ENCODE results near the gene NOL12.
"Not testable (repeated sequence)": the region's sequence is repeated elsewhere in the genome, so short reads cannot be mapped to it uniquely, and the experiment has no call there.

The NOL12 gene

GRCh38 chr22:37708580-37709444 is 22.7 kb downstream of the NOL12 start:
- H3K36me3 ChIP-seq (ENCODE audit: control insufficient read depth in 1 of 2, insufficient read depth in 2 of 2, low read length in 2 of 2) = no peaks in the 10 kb centered on the region
- H3K27me3 ChIP-seq (ENCODE audit: low read depth, low read length) = no peaks in the 10 kb centered on the region
- H3K9me3 ChIP-seq (ENCODE audit: control insufficient read depth in 1 of 2, low read length in 2 of 2) = no peaks in the 10 kb centered on the region
- H3K4me3 ChIP-seq (ENCODE audit: low read depth in 1 of 2, low read length in 2 of 2) = no peak overlapping the region
- no peak overlapping the region for H3K27ac ChIP-seq (ENCODE audit: low read length)
- no peaks in the 10 kb centered on the region for H3K4me1 ChIP-seq (ENCODE audit: control insufficient read depth in 1 of 2, insufficient read depth in 2 of 2, low read length in 2 of 2)

GRCh38 chr22:37709445-37709765 is 23.3 kb downstream of the NOL12 start:
- Histone ChIP-seq H3K27me3 (ENCODE audit: low read depth, low read length) (no peaks in the 10 kb centered on the region), H3K9me3 (ENCODE audit: control insufficient read depth in 1 of 2, low read length in 2 of 2) (no peaks in the 10 kb centered on the region), H3K36me3 (ENCODE audit: control insufficient read depth in 1 of 2, insufficient read depth in 2 of 2, low read length in 2 of 2) (no peaks in the 10 kb centered on the region), H3K4me1 (ENCODE audit: control insufficient read depth in 1 of 2, insufficient read depth in 2 of 2, low read length in 2 of 2) (no peaks in the 10 kb centered on the region), H3K27ac (ENCODE audit: low read length) (no peak overlapping the region), H3K4me3 (ENCODE audit: low read depth in 1 of 2, low read length in 2 of 2) (no peak overlapping the region)

- no peaks in the 10 kb centered on the region for H3K27me3 ChIP-seq (ENCODE audit: low read depth, low read length)
- H3K4me3 ChIP-seq (ENCODE audit: low read depth in 1 of 2, low read length in 2 of 2) = no peak overlapping the region
- H3K27ac ChIP-seq (ENCODE audit: low read length) = no peak overlapping the region
- H3K9me3 ChIP-seq (ENCODE audit: control insufficient read depth in 1 of 2, low read length in 2 of 2) = no peaks in the 10 kb centered on the region
- H3K4me1 ChIP-seq (ENCODE audit: control insufficient read depth in 1 of 2, insufficient read depth in 2 of 2, low read length in 2 of 2) = no peaks in the 10 kb centered on the region
- H3K36me3 ChIP-seq (ENCODE audit: control insufficient read depth in 1 of 2, insufficient read depth in 2 of 2, low read length in 2 of 2) = no peaks in the 10 kb centered on the region
Observed at GRCh38 chr22:37710675-37711074, 24.5 kb downstream of the NOL12 start.

- Histone ChIP-seq H3K4me1 (ENCODE audit: control insufficient read depth in 1 of 2, insufficient read depth in 2 of 2, low read length in 2 of 2) (no peaks in the 10 kb centered on the region), H3K27me3 (ENCODE audit: low read depth, low read length) (no peaks in the 10 kb centered on the region), H3K36me3 (ENCODE audit: control insufficient read depth in 1 of 2, insufficient read depth in 2 of 2, low read length in 2 of 2) (no peaks in the 10 kb centered on the region), H3K9me3 (ENCODE audit: control insufficient read depth in 1 of 2, low read length in 2 of 2) (no peaks in the 10 kb centered on the region), H3K4me3 (ENCODE audit: low read depth in 1 of 2, low read length in 2 of 2) (no peak overlapping the region), H3K27ac (ENCODE audit: low read length) (no peak overlapping the region)
Observed at GRCh38 chr22:37711490-37711889, 25.3 kb downstream of the NOL12 start.

- Histone ChIP-seq H3K4me3 (ENCODE audit: low read depth in 1 of 2, low read length in 2 of 2) (no peak overlapping the region), H3K4me1 (ENCODE audit: control insufficient read depth in 1 of 2, insufficient read depth in 2 of 2, low read length in 2 of 2) (no peaks in the 10 kb centered on the region), H3K36me3 (ENCODE audit: control insufficient read depth in 1 of 2, insufficient read depth in 2 of 2, low read length in 2 of 2) (no peaks in the 10 kb centered on the region), H3K9me3 (ENCODE audit: control insufficient read depth in 1 of 2, low read length in 2 of 2) (no peaks in the 10 kb centered on the region), H3K27me3 (ENCODE audit: low read depth, low read length) (no peaks in the 10 kb centered on the region), H3K27ac (ENCODE audit: low read length) (no peak overlapping the region)
Observed at GRCh38 chr22:37713761-37714160, 27.6 kb downstream of the NOL12 start.

GRCh38 chr22:37714634-37715033 is 28.5 kb downstream of the NOL12 start:
- no peaks in the 10 kb centered on the region for H3K4me1 ChIP-seq (ENCODE audit: control insufficient read depth in 1 of 2, insufficient read depth in 2 of 2, low read length in 2 of 2)
- no peaks in the 10 kb centered on the region for H3K9me3 ChIP-seq (ENCODE audit: control insufficient read depth in 1 of 2, low read length in 2 of 2)
- no peak overlapping the region for H3K27ac ChIP-seq (ENCODE audit: low read length)
- H3K27me3 ChIP-seq (ENCODE audit: low read depth, low read length) = no peaks in the 10 kb centered on the region
- no peaks in the 10 kb centered on the region for H3K36me3 ChIP-seq (ENCODE audit: control insufficient read depth in 1 of 2, insufficient read depth in 2 of 2, low read length in 2 of 2)
- H3K4me3 ChIP-seq (ENCODE audit: low read depth in 1 of 2, low read length in 2 of 2) = no peak overlapping the region

- Histone ChIP-seq H3K36me3 (ENCODE audit: control insufficient read depth in 1 of 2, insufficient read depth in 2 of 2, low read length in 2 of 2) (no peaks in the 10 kb centered on the region), H3K27me3 (ENCODE audit: low read depth, low read length) (no peaks in the 10 kb centered on the region), H3K9me3 (ENCODE audit: control insufficient read depth in 1 of 2, low read length in 2 of 2) (no peaks in the 10 kb centered on the region), H3K27ac (ENCODE audit: low read length) (no peak overlapping the region), H3K4me3 (ENCODE audit: low read depth in 1 of 2, low read length in 2 of 2) (no peak overlapping the region), H3K4me1 (ENCODE audit: control insufficient read depth in 1 of 2, insufficient read depth in 2 of 2, low read length in 2 of 2) (no peaks in the 10 kb centered on the region)
Observed at GRCh38 chr22:37715760-37716159, 29.6 kb downstream of the NOL12 start.

- no peaks in the 10 kb centered on the region for H3K9me3 ChIP-seq (ENCODE audit: control insufficient read depth in 1 of 2, low read length in 2 of 2)
- no peak overlapping the region for H3K4me3 ChIP-seq (ENCODE audit: low read depth in 1 of 2, low read length in 2 of 2)
- no peaks in the 10 kb centered on the region for H3K36me3 ChIP-seq (ENCODE audit: control insufficient read depth in 1 of 2, insufficient read depth in 2 of 2, low read length in 2 of 2)
- no peaks in the 10 kb centered on the region for H3K27me3 ChIP-seq (ENCODE audit: low read depth, low read length)
- no peaks in the 10 kb centered on the region for H3K4me1 ChIP-seq (ENCODE audit: control insufficient read depth in 1 of 2, insufficient read depth in 2 of 2, low read length in 2 of 2)
- no peak overlapping the region for H3K27ac ChIP-seq (ENCODE audit: low read length)
Observed at GRCh38 chr22:37716708-37717107, 30.6 kb downstream of the NOL12 start.

GRCh38 chr22:37717235-37717634 is 31.1 kb downstream of the NOL12 start:
- H3K4me1 ChIP-seq (ENCODE audit: control insufficient read depth in 1 of 2, insufficient read depth in 2 of 2, low read length in 2 of 2); H3K27me3 ChIP-seq (ENCODE audit: low read depth, low read length); H3K9me3 ChIP-seq (ENCODE audit: control insufficient read depth in 1 of 2, low read length in 2 of 2); H3K27ac ChIP-seq (ENCODE audit: low read length); H3K4me3 ChIP-seq (ENCODE audit: low read depth in 1 of 2, low read length in 2 of 2); H3K36me3 ChIP-seq (ENCODE audit: control insufficient read depth in 1 of 2, insufficient read depth in 2 of 2, low read length in 2 of 2): not testable (repeated sequence)

GRCh38 chr22:37717746-37718305 is 31.7 kb downstream of the NOL12 start:
- not testable (repeated sequence) for H3K27me3 ChIP-seq (ENCODE audit: low read depth, low read length); H3K4me3 ChIP-seq (ENCODE audit: low read depth in 1 of 2, low read length in 2 of 2); H3K36me3 ChIP-seq (ENCODE audit: control insufficient read depth in 1 of 2, insufficient read depth in 2 of 2, low read length in 2 of 2); H3K4me1 ChIP-seq (ENCODE audit: control insufficient read depth in 1 of 2, insufficient read depth in 2 of 2, low read length in 2 of 2); H3K27ac ChIP-seq (ENCODE audit: low read length); H3K9me3 ChIP-seq (ENCODE audit: control insufficient read depth in 1 of 2, low read length in 2 of 2)

GRCh38 chr22:37725551-37726240 is 39.6 kb downstream of the NOL12 start:
- H3K27me3 ChIP-seq (ENCODE audit: low read depth, low read length) = no peaks in the 10 kb centered on the region
- no peaks in the 10 kb centered on the region for H3K36me3 ChIP-seq (ENCODE audit: control insufficient read depth in 1 of 2, insufficient read depth in 2 of 2, low read length in 2 of 2)
- H3K9me3 ChIP-seq (ENCODE audit: control insufficient read depth in 1 of 2, low read length in 2 of 2) = no peaks in the 10 kb centered on the region
- H3K4me3 ChIP-seq (ENCODE audit: low read depth in 1 of 2, low read length in 2 of 2) = no peak overlapping the region
- peaks cover 4 to 12% of the 10 kb centered on the region in 2 donors for H3K4me1 ChIP-seq (ENCODE audit: control insufficient read depth in 1 of 2, insufficient read depth in 2 of 2, low read length in 2 of 2)
- H3K27ac ChIP-seq (ENCODE audit: low read length) = no peak overlapping the region
